ENCODE results near the gene ZYG11B.
"Not testable (repeated sequence)": the region's sequence is repeated elsewhere in the genome, so short reads cannot be mapped to it uniquely, and the experiment has no call there.

ZYG11B gene

DNA sequence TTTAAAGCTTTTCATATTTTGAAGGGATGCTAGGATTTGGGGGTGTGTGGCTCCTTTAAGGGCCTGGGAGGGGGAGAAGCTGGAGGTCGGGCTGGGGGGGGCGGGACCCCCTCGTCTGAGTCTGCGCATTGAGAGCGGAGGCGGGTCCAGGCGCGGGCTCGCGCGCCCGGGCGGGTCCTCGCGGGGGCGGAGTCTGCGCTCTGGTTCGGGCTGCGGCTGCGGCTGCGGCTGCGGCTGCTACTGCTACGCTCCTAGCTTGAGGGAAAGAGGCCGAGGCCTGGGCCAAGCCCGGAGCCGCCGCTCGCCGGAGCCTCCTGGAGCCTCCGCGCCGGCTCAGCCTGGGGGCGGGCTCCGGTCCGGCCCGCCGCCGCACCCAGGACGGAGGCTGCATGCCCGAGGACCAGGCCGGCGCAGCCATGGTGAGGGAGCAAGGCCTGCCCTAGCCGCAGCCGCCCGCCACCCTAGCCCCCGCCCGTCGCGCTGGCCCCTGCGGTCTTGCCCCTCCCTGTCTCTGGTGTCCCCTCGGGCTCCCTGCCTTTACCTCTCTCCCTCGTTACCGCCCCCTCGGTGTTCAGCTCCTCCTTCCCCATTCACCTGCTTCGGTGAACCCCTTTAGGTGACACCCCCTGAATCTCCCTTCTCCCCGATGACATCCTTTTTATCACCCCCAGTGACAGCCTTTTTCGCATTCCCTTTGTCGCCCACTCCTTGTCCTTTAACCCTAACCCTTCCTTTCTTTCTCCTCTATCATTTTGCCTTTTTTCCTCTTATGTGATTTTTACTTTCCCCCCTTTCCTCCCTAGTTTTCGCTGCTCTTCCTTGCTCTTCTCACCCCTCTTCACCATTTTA, at the start of gene ZYG11B:
TSS of gene ZYG11B (plus strand) at position 189 of the 849 bp plus-strand sequence. CDS start at position 390, 201 bp downstream.
- DNase-seq (ENCODE audit: low read depth): peak; percentile 64

DNA sequence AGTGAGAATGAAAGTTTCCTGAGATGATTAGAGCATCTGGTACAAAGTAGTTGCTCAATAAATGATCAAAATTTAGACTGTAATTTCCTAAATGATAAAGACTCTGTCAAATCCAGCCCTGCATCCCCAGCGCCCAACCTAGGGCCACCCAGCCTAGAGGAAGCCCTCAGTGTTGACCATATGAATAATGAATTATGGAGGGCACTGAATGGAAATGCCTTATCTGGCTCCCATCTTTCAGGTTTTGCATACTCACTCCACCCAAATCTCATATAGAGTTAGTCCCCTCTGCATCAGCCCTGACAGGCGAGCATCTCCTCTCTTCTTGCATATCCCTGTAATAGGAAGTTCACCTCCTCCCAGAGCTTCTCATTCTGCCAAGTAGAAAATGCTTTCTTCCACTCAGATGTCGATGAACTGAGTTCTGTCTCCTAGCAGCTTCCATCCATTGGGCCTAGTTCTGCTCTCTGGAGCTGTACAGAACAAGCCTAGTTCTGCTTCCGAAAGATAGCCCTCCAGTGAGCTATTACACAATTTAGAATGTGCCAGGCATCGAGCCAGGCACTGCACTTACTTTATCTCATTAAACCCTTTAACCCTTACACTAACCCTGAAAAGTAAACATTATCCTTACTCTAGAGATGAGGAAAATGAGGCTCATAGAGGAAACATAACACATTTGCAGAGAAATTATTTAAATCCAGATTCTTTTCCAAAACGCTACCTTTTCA, 49.0 kb upstream of the ZYG11B start:
- DNase-seq (ENCODE audit: low read depth): no peak

- no peak for DNase-seq (ENCODE audit: low read depth)
Measured at GRCh38 chr1:52679048-52679447, 47.2 kb upstream of the ZYG11B start.

DNA sequence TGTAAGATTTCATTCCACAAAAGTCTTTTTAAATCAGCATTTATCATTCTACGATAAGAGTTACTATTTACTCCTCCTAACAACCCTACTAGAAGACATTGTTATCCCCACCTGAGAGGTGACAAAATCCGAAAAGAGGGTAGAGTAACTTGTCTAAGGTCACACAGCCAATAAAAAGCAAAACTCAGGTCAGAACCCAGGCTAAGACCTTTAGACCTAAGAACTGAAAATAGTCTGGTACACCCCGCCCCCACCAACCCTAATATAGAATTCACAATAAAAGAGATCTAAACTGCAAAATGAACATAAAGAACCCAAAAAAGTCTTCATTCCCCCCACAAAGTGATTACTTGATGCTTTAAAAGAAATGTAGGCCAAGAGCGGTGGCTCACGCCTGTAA, 46.8 kb upstream of the ZYG11B start:
- no peak for DNase-seq (ENCODE audit: low read depth)

DNA sequence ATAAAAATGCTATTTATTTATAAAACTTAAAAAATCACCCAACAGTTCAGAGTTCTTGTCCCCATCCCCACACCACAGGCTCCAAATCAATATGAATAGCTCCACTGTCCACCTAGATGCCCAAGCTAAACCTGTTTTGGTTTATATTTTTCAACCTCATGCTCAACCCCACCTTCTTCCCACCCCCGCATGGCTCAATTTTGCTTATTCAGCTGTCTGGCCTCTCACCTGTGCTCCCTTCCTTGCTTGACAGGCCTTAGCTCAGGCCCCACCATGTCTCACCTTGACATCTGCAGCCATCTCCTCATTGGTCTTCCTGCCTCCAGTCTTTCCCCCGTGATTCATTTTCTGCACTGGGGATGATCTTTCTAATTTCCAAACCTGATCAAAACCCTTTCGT, 45.9 kb upstream of the ZYG11B start:
- DNase-seq (ENCODE audit: low read depth): no peak

DNA sequence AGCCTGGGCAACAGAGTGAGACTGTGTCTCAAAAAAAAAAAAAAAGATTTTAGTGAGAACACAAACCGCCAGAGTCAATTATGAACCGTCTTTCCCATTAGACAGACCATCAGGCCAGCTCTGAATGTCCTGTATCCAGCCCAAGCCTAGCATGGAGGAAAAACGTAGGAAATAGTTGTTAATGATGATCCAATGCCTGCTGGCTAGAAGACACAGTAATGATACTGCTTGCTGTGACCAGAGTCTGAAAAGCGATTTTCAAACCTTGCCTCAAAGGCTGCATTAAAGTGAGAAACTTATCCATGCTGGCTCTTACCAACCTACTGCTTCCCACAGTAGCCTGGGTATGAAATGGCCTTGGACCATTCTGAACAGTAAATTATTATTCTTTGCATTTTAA, 45.1 kb upstream of the ZYG11B start:
- DNase-seq (ENCODE audit: low read depth): no peak

- no peak for DNase-seq (ENCODE audit: low read depth)
Measured at GRCh38 chr1:52683367-52683940, 42.8 kb upstream of the ZYG11B start.

DNA sequence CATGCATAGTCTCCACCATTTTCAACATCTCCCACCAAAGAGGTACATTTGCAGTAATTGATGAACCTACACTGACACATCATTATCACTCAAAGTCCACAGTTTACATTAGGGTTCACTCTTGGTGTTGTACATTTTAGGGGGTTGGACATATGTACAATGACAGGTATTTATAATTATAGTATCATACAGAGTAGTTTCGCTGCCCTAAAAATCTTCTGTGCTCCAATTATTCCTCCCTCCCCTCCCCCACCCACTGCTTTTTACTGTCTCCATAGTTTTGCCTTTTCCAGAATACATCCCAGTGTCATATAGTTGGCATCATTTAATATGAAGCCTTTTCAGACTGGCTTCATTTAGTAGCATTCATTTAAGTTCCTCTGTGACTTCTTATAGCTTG, 41.7 kb upstream of the ZYG11B start:
- no peak for DNase-seq (ENCODE audit: low read depth)

DNA sequence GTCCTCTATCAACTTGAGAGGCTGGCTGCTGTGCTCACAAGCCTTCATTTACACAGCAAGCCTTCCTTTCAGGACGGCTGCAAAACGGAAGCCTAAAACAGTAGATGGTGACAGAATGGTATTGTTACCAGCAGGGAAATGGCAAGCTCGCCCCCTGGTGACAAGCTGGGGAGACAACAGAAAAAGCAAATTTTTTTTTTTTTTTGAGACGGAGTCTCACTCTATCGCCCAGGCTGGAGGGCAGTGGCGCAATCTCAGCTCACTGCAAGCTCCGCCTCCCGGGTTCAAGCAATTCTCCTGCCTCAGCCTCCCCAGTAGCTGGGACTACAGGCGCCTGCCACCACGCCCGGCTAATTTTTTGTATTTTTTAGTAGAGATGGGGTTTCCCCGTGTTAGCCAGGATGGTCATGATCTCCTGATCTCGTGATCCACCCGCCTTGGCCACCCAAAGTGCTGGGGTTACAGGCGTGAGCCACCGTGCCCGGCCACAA, 39.9 kb upstream of the ZYG11B start:
- peak; percentile 40 for DNase-seq (ENCODE audit: low read depth)

DNA sequence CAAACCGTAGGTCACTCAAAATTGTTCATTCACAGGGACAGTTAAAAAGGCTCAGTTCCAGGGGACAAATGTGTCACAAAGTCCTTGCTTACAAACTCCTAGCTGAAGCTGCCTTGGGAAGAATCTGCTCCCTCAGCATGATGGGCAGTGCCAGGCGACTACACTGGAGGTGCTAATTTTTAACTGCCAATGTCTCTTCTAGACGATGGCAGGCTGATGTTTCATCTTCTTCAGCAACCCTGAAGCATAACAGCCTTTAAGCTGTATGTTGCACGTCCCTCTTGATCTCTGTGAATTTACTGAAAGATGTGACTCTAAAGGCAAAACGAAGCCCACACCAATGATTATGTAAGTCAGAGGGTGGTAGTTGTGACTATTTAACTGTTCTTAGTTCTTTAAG, 39.4 kb upstream of the ZYG11B start:
- DNase-seq (ENCODE audit: low read depth): no peak

DNA sequence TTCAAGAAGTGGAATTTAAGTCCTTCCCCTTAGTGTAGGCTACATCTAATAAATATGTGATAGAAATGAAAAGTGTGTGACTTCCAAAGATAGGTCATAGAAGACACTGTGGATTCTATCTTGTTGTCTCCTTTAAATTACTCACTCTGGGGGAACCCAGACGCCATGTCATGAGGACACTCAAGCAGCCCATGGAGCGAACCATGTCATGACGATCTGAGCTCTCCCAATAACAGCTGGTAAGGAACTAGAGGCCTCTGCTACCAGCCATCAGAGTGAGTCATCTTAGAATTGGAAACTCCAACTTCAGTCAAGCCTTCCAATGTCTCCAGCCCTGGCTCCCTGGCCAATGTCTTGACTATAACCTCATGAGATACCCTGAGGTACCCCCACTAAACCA, 34.4 kb upstream of the ZYG11B start:
- DNase-seq (ENCODE audit: low read depth): no peak

GRCh38 chr1:52692697-52693096, 33.6 kb upstream of the ZYG11B start:
- no peak for DNase-seq (ENCODE audit: low read depth)

GRCh38 chr1:52693351-52693750, 32.9 kb upstream of the ZYG11B start:
- not testable (repeated sequence) for DNase-seq (ENCODE audit: low read depth)

DNA sequence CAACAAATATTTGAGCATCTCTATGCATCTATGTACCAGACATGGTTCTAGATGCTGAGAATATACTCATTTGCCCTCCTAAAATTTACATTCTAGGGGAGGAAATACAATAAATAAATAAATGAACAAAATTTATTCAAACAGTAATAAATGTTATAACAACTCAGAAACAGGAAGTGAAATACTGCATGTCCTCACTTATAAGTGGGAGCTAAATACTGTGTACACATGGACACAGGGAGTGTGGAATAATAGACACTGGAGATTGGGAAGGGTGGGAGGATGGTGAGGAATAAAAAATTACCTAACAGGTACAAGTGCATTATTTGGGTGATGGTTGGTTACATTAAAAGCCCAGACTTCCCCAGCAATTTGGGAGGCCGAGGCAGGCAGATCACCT, 32.4 kb upstream of the ZYG11B start:
- no peak for DNase-seq (ENCODE audit: low read depth)

DNA sequence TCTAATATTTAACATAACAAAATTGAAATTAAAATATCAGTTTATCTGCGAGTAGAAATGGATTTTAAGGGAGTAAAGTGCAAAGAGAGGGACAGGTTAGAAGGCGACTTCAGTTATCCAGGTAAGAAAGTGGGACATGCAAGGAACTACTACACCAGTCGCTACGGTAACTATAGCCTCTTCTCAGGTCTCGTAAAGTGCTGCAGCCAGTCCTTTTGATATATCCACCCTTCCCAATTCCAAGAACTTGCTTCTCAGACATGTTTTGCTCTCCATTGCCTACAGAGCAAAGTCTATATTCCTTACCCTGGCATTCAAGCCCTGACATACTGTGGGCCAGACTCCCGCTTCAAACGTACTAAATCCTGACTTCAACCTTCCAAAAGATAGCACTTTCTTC, 30.6 kb upstream of the ZYG11B start:
- DNase-seq (ENCODE audit: low read depth): no peak

DNA sequence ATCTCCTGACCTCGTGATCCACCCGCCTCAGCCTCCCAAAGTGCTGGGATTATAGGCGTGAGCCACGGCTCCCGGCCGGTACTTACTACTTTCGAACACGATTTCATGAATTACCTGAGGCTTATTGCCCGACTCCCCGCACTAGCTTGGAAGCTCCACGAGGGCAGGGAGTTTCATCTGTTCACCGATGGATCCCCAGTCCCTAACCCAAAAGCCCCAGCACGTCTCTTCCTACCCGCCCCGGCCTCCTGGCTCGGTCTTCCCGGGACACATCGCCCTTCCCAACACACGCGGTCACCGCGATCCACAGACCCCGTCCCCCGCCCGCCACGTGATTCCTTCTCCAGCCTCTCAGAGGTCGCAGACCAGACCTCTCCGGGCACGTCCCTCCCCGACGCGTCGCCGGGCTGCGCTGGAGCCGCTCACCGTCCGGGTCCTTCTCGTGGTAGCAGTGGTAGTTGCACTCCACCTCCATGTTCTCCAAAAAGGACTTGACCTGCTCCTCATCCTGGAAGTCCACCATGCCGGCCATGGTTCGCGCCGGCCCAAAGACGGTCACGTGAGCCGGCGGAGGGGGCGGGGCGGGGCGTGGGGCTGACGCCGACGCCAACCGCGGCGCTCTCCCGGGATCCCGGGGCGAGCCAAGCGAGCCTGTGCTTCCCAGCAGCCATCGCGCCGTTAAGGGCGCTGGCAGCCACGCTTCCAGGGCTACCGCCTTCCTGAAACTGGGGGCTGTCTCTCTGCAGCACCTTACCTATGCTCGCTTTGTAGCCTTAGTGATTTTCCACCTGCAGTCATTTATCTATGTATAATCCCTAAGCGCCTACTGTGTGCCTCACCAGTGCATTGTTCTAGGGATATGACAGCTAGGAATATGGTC, 28.2 kb upstream of the ZYG11B start, which contains the start of gene COA7:
TSS of gene COA7 (minus strand) at position 553 of the 880 bp plus-strand sequence. CDS start at position 532, 21 bp downstream.
- peak; percentile 72 for DNase-seq (ENCODE audit: low read depth)

DNA sequence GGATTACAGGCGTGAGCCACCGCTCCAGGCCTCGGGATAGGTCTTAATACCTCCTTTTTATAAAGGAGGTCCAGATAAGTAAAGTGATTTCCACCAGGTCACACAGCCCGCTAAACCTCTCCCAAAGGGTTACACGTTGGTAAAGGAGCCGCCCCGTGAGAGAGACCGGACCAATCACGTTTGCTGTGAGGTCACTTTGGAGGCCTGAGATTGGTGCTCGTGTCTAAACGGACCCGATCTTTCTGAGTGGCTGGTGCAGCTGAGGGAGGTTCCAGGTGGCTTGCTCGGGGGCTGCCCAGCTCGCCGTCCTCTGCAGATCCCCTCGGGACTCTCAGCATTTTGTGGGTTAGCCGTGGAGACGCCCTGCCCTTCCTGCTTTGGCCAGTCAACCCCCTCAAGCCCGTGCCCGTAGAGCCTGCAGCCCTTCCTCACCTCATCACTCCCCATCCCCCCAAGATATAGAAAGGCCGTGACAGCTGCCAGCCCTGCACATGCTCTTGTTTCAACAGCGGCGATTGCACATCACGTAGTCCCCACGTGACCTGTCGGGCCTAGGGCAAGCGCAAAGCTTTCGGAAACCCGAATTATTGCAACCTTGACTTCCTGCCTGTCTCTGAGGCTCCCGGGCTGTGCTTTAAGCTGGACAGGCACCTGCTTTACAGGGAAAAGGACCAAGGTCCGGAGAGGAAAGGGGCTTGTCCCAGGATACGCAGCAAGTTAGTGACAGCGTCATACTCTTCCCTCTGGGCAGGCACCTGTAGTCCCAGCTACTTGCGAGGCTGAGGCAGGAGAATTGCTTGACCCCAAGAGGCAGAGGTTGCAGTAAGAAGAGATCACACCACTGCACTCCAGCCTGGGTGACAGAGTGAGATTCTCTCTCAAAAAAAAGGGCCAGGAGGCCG, 23.1 kb upstream of the ZYG11B start:
- peak; percentile 80 for DNase-seq (ENCODE audit: low read depth)

- no peak for DNase-seq (ENCODE audit: low read depth)
Measured at GRCh38 chr1:52706136-52706670, 20.1 kb upstream of the ZYG11B start.

GRCh38 chr1:52706941-52707926, 19.0 kb upstream of the ZYG11B start:
- no peak for DNase-seq (ENCODE audit: low read depth)

All from stromal cell of bone marrow (primary cell).